HS-5 (cell line): ENCODE data around the gene PAQR9.
A peak's percentile ranks its signal among the peaks of the same experiment; 100 is the strongest.
"Not testable (repeated sequence)": the region's sequence is repeated elsewhere in the genome, so short reads cannot be mapped to it uniquely, and the experiment has no call there.

Source experiments
- DNase-seq: peaks from one replicate; pipeline ENCODE4 v3.0.0-alpha.2; 2012; ENCODE audit warnings: low read depth

Gene PAQR9

GRCh38 chr3:142963516-142964448, at the start of gene PAQR9:
Gene PAQR9 (minus strand): TSS chr3:142963674. CDS start chr3:142963336, 338 bp downstream.
- DNase-seq: no peak

GRCh38 chr3:143011705-143012104, 48.2 kb upstream of the PAQR9 start:
- DNase-seq: no peak

GRCh38 chr3:143010024-143010423, 46.5 kb upstream of the PAQR9 start:
- no peak for DNase-seq

- DNase-seq: no peak
These were observed 41.3 kb upstream of the PAQR9 start for GRCh38 chr3:143004823-143005222.

- DNase-seq: no peak
These were observed 39.3 kb upstream of the PAQR9 start for GRCh38 chr3:143002727-143003126.

- no peak for DNase-seq
These were observed 38.7 kb upstream of the PAQR9 start for GRCh38 chr3:143002083-143002712.

- peak; percentile 95 for DNase-seq
These were observed 38.1 kb upstream of the PAQR9 start, which contains the start of gene U2SURP for GRCh38 chr3:143001369-143002082. Gene U2SURP (plus strand): TSS chr3:143001570. CDS start chr3:143001629, 59 bp downstream.

- no peak for DNase-seq
These were observed 37.5 kb upstream of the PAQR9 start for GRCh38 chr3:143001034-143001368.

- no peak for DNase-seq
These were observed 37.1 kb upstream of the PAQR9 start for GRCh38 chr3:143000528-143000927.

GRCh38 chr3:142999881-143000280, 36.4 kb upstream of the PAQR9 start:
- DNase-seq: no peak

- peak; percentile 67 for DNase-seq
These were observed 35.0 kb upstream of the PAQR9 start for GRCh38 chr3:142998439-142998838.

GRCh38 chr3:142997330-142997729, 33.9 kb upstream of the PAQR9 start:
- DNase-seq: no peak

- no peak for DNase-seq
These were observed 30.5 kb upstream of the PAQR9 start for GRCh38 chr3:142993958-142994442.

- DNase-seq: no peak
These were observed 28.8 kb upstream of the PAQR9 start for GRCh38 chr3:142992323-142992722.

- no peak for DNase-seq
These were observed 27.2 kb upstream of the PAQR9 start for GRCh38 chr3:142990721-142991120.

- not testable (repeated sequence) for DNase-seq
These were observed 25.4 kb upstream of the PAQR9 start for GRCh38 chr3:142988826-142989225.

- not testable (repeated sequence) for DNase-seq
These were observed 24.7 kb upstream of the PAQR9 start for GRCh38 chr3:142988221-142988620.

GRCh38 chr3:142987707-142988106, 24.2 kb upstream of the PAQR9 start:
- DNase-seq: no peak

GRCh38 chr3:142987080-142987700, 23.7 kb upstream of the PAQR9 start:
- DNase-seq: no peak

GRCh38 chr3:142984255-142984654, 20.8 kb upstream of the PAQR9 start:
- no peak for DNase-seq

GRCh38 chr3:142983318-142983717, 19.8 kb upstream of the PAQR9 start:
- no peak for DNase-seq
